Measurements from ENCODE around the gene DGKI. TPM values are rescaled to one million over a fixed set of nuclear protein-coding genes. Genes with fewer than 3 reads are reported as not detected.

The DGKI gene
- total and polyA plus RNA-seq, 2 experiments from 2014 or later: 0.16 to 1.0 TPM

DNA sequence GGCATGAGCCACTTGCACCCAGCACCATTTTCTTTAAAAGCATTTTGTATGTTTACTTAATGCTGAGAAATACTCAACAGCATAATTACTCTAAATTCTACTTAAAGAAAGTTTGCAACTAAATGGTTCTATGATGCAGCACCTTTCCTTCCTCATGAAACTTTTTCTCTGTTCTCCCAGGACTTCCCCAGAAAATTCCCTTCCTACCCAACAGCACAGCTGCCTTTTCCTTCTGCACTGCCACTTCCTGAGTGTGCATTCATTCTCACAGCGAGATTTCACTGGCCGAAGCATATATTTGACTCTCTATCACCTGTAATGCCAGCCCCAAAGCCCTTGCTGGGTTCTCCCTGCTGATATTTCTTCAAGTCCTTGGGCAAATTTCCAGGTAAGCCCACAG, 41.5 kb upstream of the DGKI start:
- Mint-ChIP-seq H3K27ac (no peak overlapping the region), H3K36me3 (ENCODE audit: low read depth) (peaks cover 43% of the 10 kb centered on the region), H3K4me3 (no peak overlapping the region), H3K4me1 (peaks cover 19% of the 10 kb centered on the region), H3K9me3 (no peaks in the 10 kb centered on the region; the same call in 2 of the 3 replicates), H3K27me3 (ENCODE audit: insufficient read depth, low read depth, poor library complexity) (peaks cover 7% of the 10 kb centered on the region)
- peaks cover 15% of the 10 kb centered on the region; the same call in 1 of the 2 replicates for H3K36me3 ChIP-seq (ENCODE audit: insufficient read depth)
- 0 out of 2 replicates have a peak, but pooled peaks cover 5% of the 10 kb centered on the region for H4K20me1 ChIP-seq (replicated peaks; ENCODE audit: insufficient read depth)
- H3K4me1 ChIP-seq (ENCODE audit: insufficient read depth): peaks cover 15% of the 10 kb centered on the region
- no peak for DNase-seq (ENCODE audit: low spot score)
- no peak for TF ChIP-seq EZH2 (IDR thresholded peaks at IDR 0.05; ENCODE audit: low read depth, unreplicated experiment)
- TF ChIP-seq, protein P1, sequence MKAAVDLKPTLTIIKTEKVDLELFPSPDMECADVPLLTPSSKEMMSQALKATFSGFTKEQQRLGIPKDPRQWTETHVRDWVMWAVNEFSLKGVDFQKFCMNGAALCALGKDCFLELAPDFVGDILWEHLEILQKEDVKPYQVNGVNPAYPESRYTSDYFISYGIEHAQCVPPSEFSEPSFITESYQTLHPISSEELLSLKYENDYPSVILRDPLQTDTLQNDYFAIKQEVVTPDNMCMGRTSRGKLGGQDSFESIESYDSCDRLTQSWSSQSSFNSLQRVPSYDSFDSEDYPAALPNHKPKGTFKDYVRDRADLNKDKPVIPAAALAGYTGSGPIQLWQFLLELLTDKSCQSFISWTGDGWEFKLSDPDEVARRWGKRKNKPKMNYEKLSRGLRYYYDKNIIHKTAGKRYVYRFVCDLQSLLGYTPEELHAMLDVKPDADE (IDR thresholded peaks at IDR 0.05): no peak
- TF ChIP-seq CREB1 (CRISPR knock-in tag; IDR thresholded peaks at IDR 0.05; ENCODE audit: low read depth): no peak
- TF ChIP-seq EZH2phosphoT487 (IDR thresholded peaks at IDR 0.05; ENCODE audit: unreplicated experiment): no peak
- TF ChIP-seq, protein P2, sequence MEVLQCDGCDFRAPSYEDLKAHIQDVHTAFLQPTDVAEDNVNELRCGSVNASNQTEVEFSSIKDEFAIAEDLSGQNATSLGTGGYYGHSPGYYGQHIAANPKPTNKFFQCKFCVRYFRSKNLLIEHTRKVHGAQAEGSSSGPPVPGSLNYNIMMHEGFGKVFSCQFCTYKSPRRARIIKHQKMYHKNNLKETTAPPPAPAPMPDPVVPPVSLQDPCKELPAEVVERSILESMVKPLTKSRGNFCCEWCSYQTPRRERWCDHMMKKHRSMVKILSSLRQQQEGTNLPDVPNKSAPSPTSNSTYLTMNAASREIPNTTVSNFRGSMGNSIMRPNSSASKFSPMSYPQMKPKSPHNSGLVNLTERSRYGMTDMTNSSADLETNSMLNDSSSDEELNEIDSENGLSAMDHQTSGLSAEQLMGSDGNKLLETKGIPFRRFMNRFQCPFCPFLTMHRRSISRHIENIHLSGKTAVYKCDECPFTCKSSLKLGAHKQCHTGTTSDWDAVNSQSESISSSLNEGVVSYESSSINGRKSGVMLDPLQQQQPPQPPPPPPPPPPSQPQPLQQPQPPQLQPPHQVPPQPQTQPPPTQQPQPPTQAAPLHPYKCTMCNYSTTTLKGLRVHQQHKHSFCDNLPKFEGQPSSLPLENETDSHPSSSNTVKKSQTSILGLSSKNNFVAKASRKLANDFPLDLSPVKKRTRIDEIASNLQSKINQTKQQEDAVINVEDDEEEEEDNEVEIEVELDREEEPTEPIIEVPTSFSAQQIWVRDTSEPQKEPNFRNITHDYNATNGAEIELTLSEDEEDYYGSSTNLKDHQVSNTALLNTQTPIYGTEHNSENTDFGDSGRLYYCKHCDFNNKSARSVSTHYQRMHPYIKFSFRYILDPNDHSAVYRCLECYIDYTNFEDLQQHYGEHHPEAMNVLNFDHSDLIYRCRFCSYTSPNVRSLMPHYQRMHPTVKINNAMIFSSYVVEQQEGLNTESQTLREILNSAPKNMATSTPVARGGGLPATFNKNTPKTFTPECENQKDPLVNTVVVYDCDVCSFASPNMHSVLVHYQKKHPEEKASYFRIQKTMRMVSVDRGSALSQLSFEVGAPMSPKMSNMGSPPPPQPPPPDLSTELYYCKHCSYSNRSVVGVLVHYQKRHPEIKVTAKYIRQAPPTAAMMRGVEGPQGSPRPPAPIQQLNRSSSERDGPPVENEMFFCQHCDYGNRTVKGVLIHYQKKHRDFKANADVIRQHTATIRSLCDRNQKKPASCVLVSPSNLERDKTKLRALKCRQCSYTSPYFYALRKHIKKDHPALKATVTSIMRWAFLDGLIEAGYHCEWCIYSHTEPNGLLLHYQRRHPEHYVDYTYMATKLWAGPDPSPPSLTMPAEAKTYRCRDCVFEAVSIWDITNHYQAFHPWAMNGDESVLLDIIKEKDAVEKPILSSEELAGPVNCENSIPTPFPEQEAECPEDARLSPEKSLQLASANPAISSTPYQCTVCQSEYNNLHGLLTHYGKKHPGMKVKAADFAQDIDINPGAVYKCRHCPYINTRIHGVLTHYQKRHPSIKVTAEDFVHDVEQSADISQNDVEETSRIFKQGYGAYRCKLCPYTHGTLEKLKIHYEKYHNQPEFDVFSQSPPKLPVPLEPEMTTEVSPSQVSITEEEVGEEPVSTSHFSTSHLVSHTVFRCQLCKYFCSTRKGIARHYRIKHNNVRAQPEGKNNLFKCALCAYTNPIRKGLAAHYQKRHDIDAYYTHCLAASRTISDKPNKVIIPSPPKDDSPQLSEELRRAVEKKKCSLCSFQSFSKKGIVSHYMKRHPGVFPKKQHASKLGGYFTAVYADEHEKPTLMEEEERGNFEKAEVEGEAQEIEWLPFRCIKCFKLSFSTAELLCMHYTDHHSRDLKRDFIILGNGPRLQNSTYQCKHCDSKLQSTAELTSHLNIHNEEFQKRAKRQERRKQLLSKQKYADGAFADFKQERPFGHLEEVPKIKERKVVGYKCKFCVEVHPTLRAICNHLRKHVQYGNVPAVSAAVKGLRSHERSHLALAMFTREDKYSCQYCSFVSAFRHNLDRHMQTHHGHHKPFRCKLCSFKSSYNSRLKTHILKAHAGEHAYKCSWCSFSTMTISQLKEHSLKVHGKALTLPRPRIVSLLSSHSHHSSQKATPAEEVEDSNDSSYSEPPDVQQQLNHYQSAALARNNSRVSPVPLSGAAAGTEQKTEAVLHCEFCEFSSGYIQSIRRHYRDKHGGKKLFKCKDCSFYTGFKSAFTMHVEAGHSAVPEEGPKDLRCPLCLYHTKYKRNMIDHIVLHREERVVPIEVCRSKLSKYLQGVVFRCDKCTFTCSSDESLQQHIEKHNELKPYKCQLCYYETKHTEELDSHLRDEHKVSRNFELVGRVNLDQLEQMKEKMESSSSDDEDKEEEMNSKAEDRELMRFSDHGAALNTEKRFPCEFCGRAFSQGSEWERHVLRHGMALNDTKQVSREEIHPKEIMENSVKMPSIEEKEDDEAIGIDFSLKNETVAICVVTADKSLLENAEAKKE (CRISPR knock-in tag; IDR thresholded peaks at IDR 0.05): no peak
- no peak for TF ChIP-seq POLR2AphosphoS5 (IDR thresholded peaks at IDR 0.05; ENCODE audit: low read depth)
- TF ChIP-seq, protein P3, sequence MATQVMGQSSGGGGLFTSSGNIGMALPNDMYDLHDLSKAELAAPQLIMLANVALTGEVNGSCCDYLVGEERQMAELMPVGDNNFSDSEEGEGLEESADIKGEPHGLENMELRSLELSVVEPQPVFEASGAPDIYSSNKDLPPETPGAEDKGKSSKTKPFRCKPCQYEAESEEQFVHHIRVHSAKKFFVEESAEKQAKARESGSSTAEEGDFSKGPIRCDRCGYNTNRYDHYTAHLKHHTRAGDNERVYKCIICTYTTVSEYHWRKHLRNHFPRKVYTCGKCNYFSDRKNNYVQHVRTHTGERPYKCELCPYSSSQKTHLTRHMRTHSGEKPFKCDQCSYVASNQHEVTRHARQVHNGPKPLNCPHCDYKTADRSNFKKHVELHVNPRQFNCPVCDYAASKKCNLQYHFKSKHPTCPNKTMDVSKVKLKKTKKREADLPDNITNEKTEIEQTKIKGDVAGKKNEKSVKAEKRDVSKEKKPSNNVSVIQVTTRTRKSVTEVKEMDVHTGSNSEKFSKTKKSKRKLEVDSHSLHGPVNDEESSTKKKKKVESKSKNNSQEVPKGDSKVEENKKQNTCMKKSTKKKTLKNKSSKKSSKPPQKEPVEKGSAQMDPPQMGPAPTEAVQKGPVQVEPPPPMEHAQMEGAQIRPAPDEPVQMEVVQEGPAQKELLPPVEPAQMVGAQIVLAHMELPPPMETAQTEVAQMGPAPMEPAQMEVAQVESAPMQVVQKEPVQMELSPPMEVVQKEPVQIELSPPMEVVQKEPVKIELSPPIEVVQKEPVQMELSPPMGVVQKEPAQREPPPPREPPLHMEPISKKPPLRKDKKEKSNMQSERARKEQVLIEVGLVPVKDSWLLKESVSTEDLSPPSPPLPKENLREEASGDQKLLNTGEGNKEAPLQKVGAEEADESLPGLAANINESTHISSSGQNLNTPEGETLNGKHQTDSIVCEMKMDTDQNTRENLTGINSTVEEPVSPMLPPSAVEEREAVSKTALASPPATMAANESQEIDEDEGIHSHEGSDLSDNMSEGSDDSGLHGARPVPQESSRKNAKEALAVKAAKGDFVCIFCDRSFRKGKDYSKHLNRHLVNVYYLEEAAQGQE (IDR thresholded peaks at IDR 0.05; ENCODE audit: unreplicated experiment): no peak
- no peak for TF ChIP-seq STAT1 (IDR thresholded peaks at IDR 0.05; ENCODE audit: unreplicated experiment)
- no peak for TF ChIP-seq JUNB (IDR thresholded peaks at IDR 0.05; ENCODE audit: unreplicated experiment)
- no peak for TF ChIP-seq ZNF114 (CRISPR knock-in tag; IDR thresholded peaks at IDR 0.05)
- no peak for TF ChIP-seq NANOG (IDR thresholded peaks at IDR 0.05; ENCODE audit: borderline replicate concordance)
- TF ChIP-seq ZNF331 (CRISPR knock-in tag; IDR thresholded peaks at IDR 0.05; ENCODE audit: low read depth): no peak
- H3K4me3 ChIP-seq: no peak overlapping the region
- no peaks in the 10 kb centered on the region for H3K27me3 ChIP-seq (ENCODE audit: insufficient read depth)
- no peaks in the 10 kb centered on the region for H3K9me2 ChIP-seq (ENCODE audit: insufficient read depth)
- H3K79me2 ChIP-seq (replicated peaks; ENCODE audit: insufficient read depth): no peaks in the 10 kb centered on the region; the same call in 1 of the 2 replicates
- H3F3A ChIP-seq (replicated peaks; ENCODE audit: low read depth): no peaks in the 10 kb centered on the region
- no peak overlapping the region for H2AFZ ChIP-seq
- no peak overlapping the region for H3K4me2 ChIP-seq
- no peak for ATAC-seq
- H3K27ac ChIP-seq (ENCODE audit: low read depth): no peak overlapping the region

Measured in GM23338 (cell line).